MM.1S (cell line): ENCODE measurements around the gene FGF19.
A peak's percentile ranks its signal among the peaks of the same experiment; 100 is the strongest.

Experiments used
- DNase-seq: peaks from one replicate; pipeline ENCODE4 v3.0.0-alpha.2; 2015
- H2AFZ ChIP-seq: fragments of 300-600 bp; sonication (generic); 2 replicates; pipeline ENCODE4 v1.6.0; 2016; ENCODE audit warnings: antibody characterized with exemption, low read length
- H3F3A ChIP-seq: fragments of 300-600 bp; sonication (generic); 2 replicates; pipeline ENCODE4 v1.6.1; 2016; ENCODE audit warnings: mild to moderate bottlenecking, antibody characterized with exemption, low read length, moderate library complexity, mixed read lengths; ENCODE audit not compliant: insufficient read depth
- H3K27ac ChIP-seq: fragments of 300-600 bp; sonication (generic); 2 replicates; pipeline ENCODE4 v1.5.1; 2016; ENCODE audit warnings: mild to moderate bottlenecking, low read length
- H3K27me3 ChIP-seq: fragments of 300-600 bp; sonication (generic); replicated peaks from 2 replicates; pipeline ENCODE4 v1.6.0; 2016; ENCODE audit warnings: low read length; ENCODE audit not compliant: insufficient read depth
- H3K36me3 ChIP-seq: fragments of 300-600 bp; sonication (generic); replicated peaks from 2 replicates; pipeline ENCODE4 v1.6.1; 2016; ENCODE audit warnings: mild to moderate bottlenecking, low read length, mixed read lengths; ENCODE audit not compliant: insufficient read depth
- H3K4me1 ChIP-seq: fragments of 300-600 bp; sonication (generic); 2 replicates; pipeline ENCODE4 v1.6.1; 2016; ENCODE audit warnings: low read length, mixed read lengths
- H3K4me2 ChIP-seq: fragments of 300-600 bp; sonication (generic); 2 replicates; pipeline ENCODE4 v1.6.0; 2016; ENCODE audit warnings: low read depth, low read length
- H3K4me3 ChIP-seq: fragments of 300-600 bp; sonication (generic); 2 replicates; pipeline ENCODE4 v1.5.1; 2016; ENCODE audit warnings: low read length, mixed read lengths
- H3K79me2 ChIP-seq: fragments of 300-600 bp; sonication (generic); 2 replicates; pipeline ENCODE4 v1.6.1; 2016; ENCODE audit warnings: mixed run types, low read length, mixed read lengths
- H3K9ac ChIP-seq: fragments of 300-600 bp; sonication (generic); 2 replicates; pipeline ENCODE4 v1.6.1; 2016; ENCODE audit warnings: low read length, mixed read lengths
- H3K9me2 ChIP-seq: fragments of 300-600 bp; sonication (generic); replicated peaks from 2 replicates; pipeline ENCODE4 v1.6.1; 2016; ENCODE audit warnings: mild to moderate bottlenecking, low read length, mixed read lengths; ENCODE audit not compliant: insufficient read depth
- H3K9me3 ChIP-seq: fragments of 300-600 bp; sonication (generic); replicated peaks from 2 replicates; pipeline ENCODE4 v1.6.1; 2016; ENCODE audit warnings: mild to moderate bottlenecking, low read length, mixed read lengths; ENCODE audit not compliant: insufficient read depth
- H4K20me1 ChIP-seq: fragments of 300-600 bp; sonication (generic); 2 replicates; pipeline ENCODE4 v1.6.1; 2016; ENCODE audit warnings: mild to moderate bottlenecking, low read length, moderate library complexity, mixed read lengths; ENCODE audit not compliant: insufficient read depth
- EZH2 ChIP-seq: fragments of 300-600 bp; sonication (generic); optimal IDR thresholded peaks from 2 replicates; pipeline ENCODE3; 2017; ENCODE audit warnings: low read depth, mild to moderate bottlenecking, antibody characterized with exemption, low read length, mixed read lengths
- EZH2phosphoT487 ChIP-seq: fragments of 300-600 bp; sonication (generic); IDR thresholded peaks from 2 replicates; pipeline ENCODE4 v1.6.1; 2018; ENCODE audit warnings: antibody characterized with exemption, low read length
- TF ChIP-seq, protein P1 (sequence below): fragments of 300-600 bp; sonication (generic); IDR thresholded peaks from 2 replicates; pipeline ENCODE4 v1.5.1; 2016; ENCODE audit warnings: antibody characterized with exemption, low read length, mixed read lengths

Gene FGF19

GRCh38 chr11:69680688-69681087 is 23.1 kb downstream of the FGF19 start:
- Histone ChIP-seq H3K4me1 (0 out of 2 replicates have a peak, but pooled peaks cover 3% of the 10 kb centered on the region), H2AFZ (no peak overlapping the region), H3K4me2 (no peak overlapping the region), H3K9me3 (no peaks in the 10 kb centered on the region), H3K27ac (no peak overlapping the region), H3F3A (no peaks in the 10 kb centered on the region), H4K20me1 (no peaks in the 10 kb centered on the region), H3K9ac (no peak overlapping the region), H3K4me3 (no peak overlapping the region), H3K79me2 (no peaks in the 10 kb centered on the region), H3K36me3 (no peaks in the 10 kb centered on the region), H3K9me2 (no peaks in the 10 kb centered on the region), H3K27me3 (peaks cover 65% of the 10 kb centered on the region)
- no peak for DNase-seq
- TF ChIP-seq EZH2phosphoT487 (no peak), EZH2 (no peak)
- TF ChIP-seq, protein P1, sequence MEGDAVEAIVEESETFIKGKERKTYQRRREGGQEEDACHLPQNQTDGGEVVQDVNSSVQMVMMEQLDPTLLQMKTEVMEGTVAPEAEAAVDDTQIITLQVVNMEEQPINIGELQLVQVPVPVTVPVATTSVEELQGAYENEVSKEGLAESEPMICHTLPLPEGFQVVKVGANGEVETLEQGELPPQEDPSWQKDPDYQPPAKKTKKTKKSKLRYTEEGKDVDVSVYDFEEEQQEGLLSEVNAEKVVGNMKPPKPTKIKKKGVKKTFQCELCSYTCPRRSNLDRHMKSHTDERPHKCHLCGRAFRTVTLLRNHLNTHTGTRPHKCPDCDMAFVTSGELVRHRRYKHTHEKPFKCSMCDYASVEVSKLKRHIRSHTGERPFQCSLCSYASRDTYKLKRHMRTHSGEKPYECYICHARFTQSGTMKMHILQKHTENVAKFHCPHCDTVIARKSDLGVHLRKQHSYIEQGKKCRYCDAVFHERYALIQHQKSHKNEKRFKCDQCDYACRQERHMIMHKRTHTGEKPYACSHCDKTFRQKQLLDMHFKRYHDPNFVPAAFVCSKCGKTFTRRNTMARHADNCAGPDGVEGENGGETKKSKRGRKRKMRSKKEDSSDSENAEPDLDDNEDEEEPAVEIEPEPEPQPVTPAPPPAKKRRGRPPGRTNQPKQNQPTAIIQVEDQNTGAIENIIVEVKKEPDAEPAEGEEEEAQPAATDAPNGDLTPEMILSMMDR = no peak

- DNase-seq = no peak
- H3K4me1 ChIP-seq = 0 out of 2 replicates have a peak, but pooled peaks cover 4% of the 10 kb centered on the region
- H3K9me2 ChIP-seq = no peaks in the 10 kb centered on the region
- H2AFZ ChIP-seq = no peak overlapping the region
- H3K4me2 ChIP-seq = no peak overlapping the region
- H3K9ac ChIP-seq = no peak overlapping the region
- TF ChIP-seq EZH2 = no peak
- no peaks in the 10 kb centered on the region for H3K36me3 ChIP-seq
- no peaks in the 10 kb centered on the region for H4K20me1 ChIP-seq
- peaks cover 24% of the 10 kb centered on the region for H3K79me2 ChIP-seq
- no peak overlapping the region for H3K27ac ChIP-seq
- H3K27me3 ChIP-seq = peaks cover 50% of the 10 kb centered on the region
- no peaks in the 10 kb centered on the region for H3K9me3 ChIP-seq
- no peaks in the 10 kb centered on the region for H3F3A ChIP-seq
- no peak overlapping the region for H3K4me3 ChIP-seq
Observed at GRCh38 chr11:69677749-69678148, 26.1 kb downstream of the FGF19 start.

- Histone ChIP-seq H3K4me3 (peak within 1 kb of the TSS; percentile 82), H3K4me1 (0 out of 2 replicates have a peak, but pooled peaks cover 4% of the 10 kb centered on the region), H3K79me2 (peaks cover 24% of the 10 kb centered on the region), H3K9me2 (no peaks in the 10 kb centered on the region), H3K9me3 (no peaks in the 10 kb centered on the region), H3K36me3 (no peaks in the 10 kb centered on the region), H4K20me1 (no peaks in the 10 kb centered on the region), H3K9ac (peak within 1 kb of the TSS; percentile 77), H2AFZ (peak within 1 kb of the TSS; percentile 87), H3K4me2 (peak within 1 kb of the TSS; percentile 93), H3K27me3 (peaks cover 35% of the 10 kb centered on the region), H3K27ac (peak within 1 kb of the TSS; percentile 40; the same call in 1 of the 2 replicates), H3F3A (no peaks in the 10 kb centered on the region; the same call in 1 of the 2 replicates)
- TF ChIP-seq, protein P1 = no peak
- no peak for TF ChIP-seq EZH2phosphoT487
- no peak for TF ChIP-seq EZH2
- peak; percentile 93 for DNase-seq
Observed at GRCh38 chr11:69674886-69675714, 28.7 kb downstream of the FGF19 start, which contains the start of gene LTO1. LTO1 (minus strand) TSS chr11:69675353; CDS start chr11:69675239, 114 bp downstream.
